Skeletal muscle tissue (tissue), 4 donors: ENCODE measurements around the gene TARBP1. TPM values are rescaled to one million over a fixed set of nuclear protein-coding genes. Genes with fewer than 3 reads are reported as not detected.

Experiments used
- H3K27ac ChIP-seq: one replicate; pipeline ENCODE4 v1.7.0; 2013; ENCODE audit warnings: mild to moderate bottlenecking, low read depth, low read length, inconsistent platforms
- H3K27me3 ChIP-seq, 3 donors: one replicate each; pipeline ENCODE4 v1.7.0; 2013; ENCODE audit warnings: low read length in 3 of 3; ENCODE audit not compliant: control insufficient read depth in 3 of 3, insufficient read depth in 3 of 3
- H3K36me3 ChIP-seq, 3 donors: one replicate each; pipeline ENCODE4 v1.7.0; 2013; ENCODE audit warnings: low read length in 3 of 3; ENCODE audit not compliant: control insufficient read depth in 3 of 3, insufficient read depth in 3 of 3
- H3K4me1 ChIP-seq, 3 donors: one replicate each; pipeline ENCODE4 v1.7.0; 2013; ENCODE audit warnings: low read length in 3 of 3, mild to moderate bottlenecking in 3 of 3; ENCODE audit not compliant: control insufficient read depth in 3 of 3, insufficient read depth in 3 of 3
- H3K4me3 ChIP-seq, 3 donors: one replicate each; pipeline ENCODE4 v1.7.0; 2013; ENCODE audit warnings: low read length in 3 of 3
- H3K9ac ChIP-seq, 3 donors: one replicate each; pipeline ENCODE4 v1.7.0; 2013; ENCODE audit warnings: low read length in 3 of 3, mild to moderate bottlenecking in 3 of 3, moderate library complexity in 2 of 3, low read depth in 1 of 3
- H3K9me3 ChIP-seq, 3 donors: one replicate each; pipeline ENCODE4 v1.7.0; 2013; ENCODE audit warnings: low read length in 3 of 3; ENCODE audit not compliant: control insufficient read depth in 3 of 3
- total RNA-seq: library from RNA; depleted of rRNA; stranded (reverse); fragments of >200 nt; gene quantifications from one replicate; pipeline ENCODE4 v1.2.3, GENCODE V29; 2014
- donor health status: Osteomylitis.

The TARBP1 gene
- total RNA-seq, 1 donor from 2014 or later, result 36.5 TPM

- H3K9ac ChIP-seq, result no peak overlapping the region
- H3K27ac ChIP-seq, result no peak overlapping the region
- H3K4me3 ChIP-seq, result no peak overlapping the region
- H3K9me3 ChIP-seq, result no peaks in the 10 kb centered on the region
- no peaks in the 10 kb centered on the region for H3K4me1 ChIP-seq
- peaks cover 8 to 25% (median 14%) of the 10 kb centered on the region in 3 donors for H3K36me3 ChIP-seq
- no peaks in the 10 kb centered on the region for H3K27me3 ChIP-seq
These were observed 48.3 kb downstream of the TARBP1 start for GRCh38 chr1:234430691-234431090.

- peaks cover 8 to 29% (median 14%) of the 10 kb centered on the region in 3 donors for H3K36me3 ChIP-seq
- H3K4me3 ChIP-seq, result no peak overlapping the region
- no peak overlapping the region for H3K27ac ChIP-seq
- no peak overlapping the region for H3K9ac ChIP-seq
- no peaks in the 10 kb centered on the region for H3K4me1 ChIP-seq
- H3K27me3 ChIP-seq, result no peaks in the 10 kb centered on the region
- no peaks in the 10 kb centered on the region for H3K9me3 ChIP-seq
These were observed 49.6 kb downstream of the TARBP1 start for GRCh38 chr1:234429434-234429806.

- Histone ChIP-seq H3K27me3 (no peaks in the 10 kb centered on the region), H3K4me1 (no peaks in the 10 kb centered on the region), H3K4me3 (no peak overlapping the region), H3K9me3 (no peaks in the 10 kb centered on the region), H3K27ac (no peak overlapping the region), H3K9ac (no peak overlapping the region), H3K36me3 (peaks cover 10 to 27% (median 14%) of the 10 kb centered on the region in 3 donors)
These were observed 50.9 kb downstream of the TARBP1 start for GRCh38 chr1:234427950-234428646.

GRCh38 chr1:234413990-234414389 lies 65.0 kb downstream of the TARBP1 start:
- Histone ChIP-seq H3K4me3 (no peak overlapping the region), H3K36me3 (peaks cover 13 to 30% (median 23%) of the 10 kb centered on the region in 3 donors), H3K9me3 (no peaks in the 10 kb centered on the region), H3K27me3 (no peaks in the 10 kb centered on the region), H3K27ac (no peak overlapping the region), H3K4me1 (no peaks in the 10 kb centered on the region), H3K9ac (no peak overlapping the region)

GRCh38 chr1:234413485-234413884 lies 65.5 kb downstream of the TARBP1 start:
- H3K4me1 ChIP-seq, result no peaks in the 10 kb centered on the region
- no peak overlapping the region for H3K27ac ChIP-seq
- peaks cover 16 to 28% (median 23%) of the 10 kb centered on the region in 3 donors for H3K36me3 ChIP-seq
- H3K9ac ChIP-seq, result no peak overlapping the region
- H3K9me3 ChIP-seq, result no peaks in the 10 kb centered on the region
- no peaks in the 10 kb centered on the region for H3K27me3 ChIP-seq
- H3K4me3 ChIP-seq, result no peak overlapping the region

GRCh38 chr1:234412830-234413229 lies 66.1 kb downstream of the TARBP1 start:
- Histone ChIP-seq H3K4me3 (no peak overlapping the region), H3K9ac (no peak overlapping the region), H3K9me3 (no peaks in the 10 kb centered on the region), H3K4me1 (no peaks in the 10 kb centered on the region), H3K27ac (no peak overlapping the region), H3K36me3 (peaks cover 14 to 27% (median 23%) of the 10 kb centered on the region in 3 donors), H3K27me3 (no peaks in the 10 kb centered on the region)

- Histone ChIP-seq H3K9me3 (no peaks in the 10 kb centered on the region), H3K4me3 (no peak overlapping the region), H3K36me3 (peaks cover 9 to 31% (median 16%) of the 10 kb centered on the region in 3 donors)
These were observed 69.7 kb downstream of the TARBP1 start for GRCh38 chr1:234409328-234409727.

GRCh38 chr1:234408757-234409156 lies 70.2 kb downstream of the TARBP1 start:
- Histone ChIP-seq H3K36me3 (peaks cover 9 to 29% (median 13%) of the 10 kb centered on the region in 3 donors), H3K4me1 (no peaks in the 10 kb centered on the region), H3K27ac (no peak overlapping the region), H3K4me3 (no peak overlapping the region), H3K27me3 (no peaks in the 10 kb centered on the region), H3K9ac (no peak overlapping the region), H3K9me3 (no peaks in the 10 kb centered on the region)

More at GRCh38 chr1:234409328-234409727, 69.7 kb downstream of the TARBP1 start:
- no peaks in the 10 kb centered on the region for H3K4me1 ChIP-seq
- H3K9ac ChIP-seq, result no peak overlapping the region
- no peaks in the 10 kb centered on the region for H3K27me3 ChIP-seq
- no peak overlapping the region for H3K27ac ChIP-seq

- peaks cover 6 to 21% (median 11%) of the 10 kb centered on the region in 3 donors for H3K36me3 ChIP-seq
- no peaks in the 10 kb centered on the region for H3K27me3 ChIP-seq
- H3K9me3 ChIP-seq, result no peaks in the 10 kb centered on the region
- H3K9ac ChIP-seq, result no peak overlapping the region
- no peak overlapping the region for H3K4me3 ChIP-seq
- H3K4me1 ChIP-seq, result no peaks in the 10 kb centered on the region
- no peak overlapping the region for H3K27ac ChIP-seq
These were observed 72.1 kb downstream of the TARBP1 start for GRCh38 chr1:234406871-234407270.

GRCh38 chr1:234405676-234406075 lies 73.3 kb downstream of the TARBP1 start:
- Histone ChIP-seq H3K36me3 (peaks cover 3 to 19% (median 8%) of the 10 kb centered on the region in 3 donors), H3K27ac (no peak overlapping the region), H3K9ac (no peak overlapping the region), H3K9me3 (no peaks in the 10 kb centered on the region), H3K27me3 (no peaks in the 10 kb centered on the region), H3K4me1 (peaks cover 0 to 3% (median 0%) of the 10 kb centered on the region in 3 donors), H3K4me3 (no peak overlapping the region)
